Measurements from ENCODE around the gene PHLDB1. TPM values are rescaled to one million over a fixed set of nuclear protein-coding genes. Genes with fewer than 3 reads are reported as not detected.
A peak's percentile ranks its signal among the peaks of the same experiment; 100 is the strongest.

PHLDB1 gene
- total RNA-seq, 2 donors from 2014 or later = 102 to 105 TPM

DNA sequence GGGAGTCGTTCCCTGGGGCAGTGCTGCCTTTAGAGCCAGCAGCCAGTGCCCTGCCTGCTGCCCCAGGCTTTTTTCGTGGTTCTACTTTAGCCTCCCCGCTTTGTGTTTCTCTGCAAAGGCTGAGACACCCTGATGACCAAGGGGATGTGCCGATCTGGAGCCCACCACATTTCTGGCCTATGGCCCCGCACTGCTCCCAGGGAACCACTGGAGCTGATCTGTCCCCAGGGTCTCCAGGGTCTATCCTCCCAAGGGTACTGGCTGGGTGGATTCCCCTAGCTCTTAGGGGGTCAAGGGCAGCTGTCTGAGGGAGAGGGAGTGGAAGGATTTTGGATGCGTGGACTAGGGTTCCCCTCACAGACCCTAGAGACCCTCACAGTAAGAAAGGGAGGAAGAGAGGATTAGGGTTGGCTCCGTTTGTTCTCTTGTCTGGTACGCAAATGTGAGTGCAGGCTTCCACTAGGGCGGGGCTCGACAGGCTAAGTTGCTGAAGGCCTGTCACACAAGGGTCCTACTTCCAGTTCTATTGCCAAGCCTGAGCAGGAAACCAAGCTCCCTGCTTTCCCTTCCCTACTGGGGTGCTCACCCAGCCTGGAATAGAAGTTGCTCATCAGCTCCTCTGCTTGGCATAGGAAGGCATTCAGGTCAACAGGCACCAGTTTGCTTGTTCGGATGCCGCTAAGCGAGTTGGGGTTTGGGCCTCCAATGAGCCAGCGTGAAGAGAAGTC, 52.7 kb downstream of the PHLDB1 start:
- no peak for TF ChIP-seq CTCF (IDR thresholded peaks at IDR 0.05)
- Histone ChIP-seq H3K9me3 (no peaks in the 10 kb centered on the region), H3K4me1 (peaks cover 0 to 18% of the 10 kb centered on the region in 2 donors), H3K27ac (peak overlapping the region in 1 of 2 donors; percentile 72), H3K27me3 (no peaks in the 10 kb centered on the region), H3K4me3 (no peak overlapping the region), H3K36me3 (peaks cover 22% of the 10 kb centered on the region)
- DNase-seq (ENCODE audit: low spot score) = no peak

- no peak overlapping the region for H3K27ac ChIP-seq
- H3K27me3 ChIP-seq = no peaks in the 10 kb centered on the region
- peaks cover 0 to 18% of the 10 kb centered on the region in 2 donors for H3K4me1 ChIP-seq
- H3K9me3 ChIP-seq = no peaks in the 10 kb centered on the region
- TF ChIP-seq CTCF (IDR thresholded peaks at IDR 0.05) = no peak
- peaks cover 14% of the 10 kb centered on the region for H3K36me3 ChIP-seq
- DNase-seq (ENCODE audit: low spot score) = no peak
- H3K4me3 ChIP-seq = no peak overlapping the region
Measured at GRCh38 chr11:118660681-118661424, 53.4 kb downstream of the PHLDB1 start.

DNA sequence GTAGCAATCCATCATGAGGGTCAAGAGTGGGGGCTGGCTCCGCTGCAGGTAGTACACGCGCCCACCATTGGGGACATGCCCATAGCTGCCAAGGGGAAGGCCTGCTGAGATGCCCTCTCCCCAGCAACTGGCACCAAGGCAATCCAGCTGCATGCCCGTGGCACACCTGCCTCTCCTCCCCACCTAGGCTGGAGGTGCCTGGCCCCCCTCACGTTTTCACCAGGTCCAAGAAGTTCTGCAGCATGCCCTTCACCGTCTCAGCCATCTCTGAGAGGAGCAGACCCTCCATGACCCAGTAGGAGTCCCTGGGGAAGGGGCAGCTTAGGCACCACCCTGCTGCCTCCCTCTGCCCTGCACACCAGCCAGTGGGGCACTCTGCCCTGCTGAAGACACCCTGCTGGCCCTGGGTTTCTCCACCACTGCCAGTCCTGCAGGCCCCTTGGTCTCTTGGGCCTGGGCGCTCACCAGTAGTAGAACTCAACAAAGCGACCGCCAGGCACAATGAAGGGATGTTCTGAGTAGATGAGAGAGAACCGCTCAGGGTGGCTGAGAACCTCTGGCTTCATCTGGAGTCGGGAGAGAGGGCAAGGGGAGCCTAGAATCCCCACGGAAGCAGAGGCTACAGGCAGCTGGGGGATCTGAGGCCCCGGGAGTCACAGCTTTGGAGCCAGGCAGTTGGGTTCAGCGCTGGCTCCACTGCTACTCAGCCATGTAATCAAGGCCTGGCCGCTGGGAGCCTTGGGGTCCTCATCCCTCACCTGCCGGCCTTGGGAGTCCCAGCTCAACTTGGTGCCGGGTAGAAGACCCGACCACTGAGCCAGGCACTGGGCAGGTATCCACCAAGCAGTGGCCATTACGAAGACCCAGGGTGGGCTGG, 54.2 kb downstream of the PHLDB1 start:
- Histone ChIP-seq H3K4me1 (peaks cover 0 to 18% of the 10 kb centered on the region in 2 donors), H3K9me3 (no peaks in the 10 kb centered on the region), H3K27me3 (no peaks in the 10 kb centered on the region), H3K4me3 (no peak overlapping the region), H3K36me3 (peaks cover 6% of the 10 kb centered on the region), H3K27ac (no peak overlapping the region)
- no peak for TF ChIP-seq CTCF (IDR thresholded peaks at IDR 0.05)
- DNase-seq (ENCODE audit: low spot score) = no peak

DNA sequence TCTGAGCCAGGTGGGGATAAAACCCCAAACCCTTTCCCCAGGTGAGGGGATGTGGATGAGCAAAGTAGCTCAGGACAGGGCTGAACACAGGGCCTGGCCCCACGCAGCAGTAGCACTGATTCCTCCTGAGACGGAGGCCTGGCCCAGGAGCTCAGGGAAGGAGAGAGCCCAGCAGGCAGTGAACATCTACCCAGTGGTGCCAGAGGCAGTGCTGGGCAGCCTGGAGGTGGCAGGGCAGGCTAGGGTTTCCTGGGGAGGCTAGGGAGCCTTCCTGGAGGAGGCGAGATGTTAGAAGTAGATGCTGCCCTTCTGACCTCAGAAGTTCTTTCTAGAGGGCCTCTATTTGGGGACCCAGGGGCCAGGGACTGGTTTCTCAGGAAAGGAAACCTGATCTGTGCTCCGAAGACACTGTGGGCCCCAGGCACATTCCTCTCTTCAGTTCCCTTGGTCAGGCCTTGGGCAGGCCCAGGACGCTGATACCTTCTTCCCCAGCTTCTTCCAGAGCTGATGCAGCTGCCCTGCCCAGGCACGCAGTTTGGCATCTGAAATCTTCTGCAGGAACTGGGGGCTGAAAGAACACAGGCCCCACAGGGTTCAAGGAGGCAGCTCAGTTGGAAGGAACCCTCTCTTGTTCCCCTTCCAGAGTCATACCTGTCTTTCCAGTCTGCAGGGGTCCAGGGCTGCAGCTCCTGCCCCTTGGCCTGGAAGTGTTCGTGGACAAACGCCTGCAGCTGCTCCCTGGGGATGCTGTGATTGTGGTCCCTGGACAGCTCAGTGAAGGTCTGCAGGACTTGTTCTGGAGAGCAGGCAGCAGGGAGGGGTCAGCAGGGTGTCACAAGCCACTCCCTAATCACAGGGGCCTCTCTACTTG, 55.2 kb downstream of the PHLDB1 start:
- no peak for TF ChIP-seq CTCF (IDR thresholded peaks at IDR 0.05)
- Histone ChIP-seq H3K27ac (no peak overlapping the region), H3K4me3 (no peak overlapping the region), H3K4me1 (peaks cover 0 to 18% of the 10 kb centered on the region in 2 donors), H3K36me3 (no peaks in the 10 kb centered on the region), H3K27me3 (no peaks in the 10 kb centered on the region), H3K9me3 (no peaks in the 10 kb centered on the region)
- DNase-seq (ENCODE audit: low spot score) = no peak

DNA sequence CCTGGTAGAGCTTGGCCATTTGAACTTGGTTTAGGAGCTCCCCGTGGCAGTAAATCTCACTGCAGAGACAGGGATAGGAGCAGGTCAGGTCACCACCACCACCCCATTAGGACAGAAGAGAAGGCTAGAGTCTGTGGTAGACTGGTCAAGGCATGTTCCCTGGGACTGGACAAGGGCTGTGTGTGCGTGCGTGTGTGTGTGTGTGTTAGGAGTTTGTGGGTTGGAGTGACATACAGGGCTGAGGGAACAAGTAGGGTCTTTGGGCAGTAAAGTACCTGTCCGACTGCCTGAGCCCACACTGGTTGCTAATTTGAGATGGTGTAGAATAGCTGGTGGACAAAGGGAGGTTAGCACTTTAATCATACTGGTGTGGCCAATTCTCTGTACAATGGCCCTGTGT, 56.0 kb downstream of the PHLDB1 start:
- no peaks in the 10 kb centered on the region for H3K36me3 ChIP-seq
- TF ChIP-seq CTCF (IDR thresholded peaks at IDR 0.05) = no peak
- peaks cover 0 to 18% of the 10 kb centered on the region in 2 donors for H3K4me1 ChIP-seq
- no peak overlapping the region for H3K27ac ChIP-seq
- H3K4me3 ChIP-seq = no peak overlapping the region
- DNase-seq (ENCODE audit: low spot score) = no peak
- no peaks in the 10 kb centered on the region for H3K9me3 ChIP-seq
- H3K27me3 ChIP-seq = no peaks in the 10 kb centered on the region

Measured in right atrium auricular region (tissue), 2 donors.